Duodenal mucosa (tissue), 2 donors: ENCODE results near the gene ETV7.

ENCODE experiments used
- H3K27ac ChIP-seq: one replicate; pipeline ENCODE4 v1.7.0; 2013; ENCODE audit warnings: low read depth, low read length
- H3K27me3 ChIP-seq, 2 donors: one replicate each; pipeline ENCODE4 v1.7.0; 2013; ENCODE audit warnings: low read length in 2 of 2, control low read depth in 1 of 2; ENCODE audit not compliant: insufficient read depth in 2 of 2, control insufficient read depth in 1 of 2
- H3K36me3 ChIP-seq, 2 donors: one replicate each; pipeline ENCODE4 v1.7.0; 2013; ENCODE audit warnings: low read length in 2 of 2, control low read depth in 1 of 2; ENCODE audit not compliant: insufficient read depth in 2 of 2, control insufficient read depth in 1 of 2
- H3K4me1 ChIP-seq, 2 donors: one replicate each; pipeline ENCODE4 v1.7.0; 2013; ENCODE audit warnings: low read length in 2 of 2, control low read depth in 1 of 2; ENCODE audit not compliant: insufficient read depth in 2 of 2, control insufficient read depth in 1 of 2
- H3K4me3 ChIP-seq, 2 donors: one replicate each; pipeline ENCODE4 v1.7.0; 2013; ENCODE audit warnings: low read length in 2 of 2, low read depth in 1 of 2
- H3K9ac ChIP-seq, 2 donors: one replicate each; pipeline ENCODE4 v1.7.0; 2013; ENCODE audit warnings: low read length in 2 of 2, low read depth in 1 of 2
- H3K9me3 ChIP-seq, 2 donors: one replicate each; pipeline ENCODE4 v1.7.0; 2013; ENCODE audit warnings: low read length in 2 of 2, control low read depth in 1 of 2; ENCODE audit not compliant: control insufficient read depth in 1 of 2

The ETV7 gene

DNA sequence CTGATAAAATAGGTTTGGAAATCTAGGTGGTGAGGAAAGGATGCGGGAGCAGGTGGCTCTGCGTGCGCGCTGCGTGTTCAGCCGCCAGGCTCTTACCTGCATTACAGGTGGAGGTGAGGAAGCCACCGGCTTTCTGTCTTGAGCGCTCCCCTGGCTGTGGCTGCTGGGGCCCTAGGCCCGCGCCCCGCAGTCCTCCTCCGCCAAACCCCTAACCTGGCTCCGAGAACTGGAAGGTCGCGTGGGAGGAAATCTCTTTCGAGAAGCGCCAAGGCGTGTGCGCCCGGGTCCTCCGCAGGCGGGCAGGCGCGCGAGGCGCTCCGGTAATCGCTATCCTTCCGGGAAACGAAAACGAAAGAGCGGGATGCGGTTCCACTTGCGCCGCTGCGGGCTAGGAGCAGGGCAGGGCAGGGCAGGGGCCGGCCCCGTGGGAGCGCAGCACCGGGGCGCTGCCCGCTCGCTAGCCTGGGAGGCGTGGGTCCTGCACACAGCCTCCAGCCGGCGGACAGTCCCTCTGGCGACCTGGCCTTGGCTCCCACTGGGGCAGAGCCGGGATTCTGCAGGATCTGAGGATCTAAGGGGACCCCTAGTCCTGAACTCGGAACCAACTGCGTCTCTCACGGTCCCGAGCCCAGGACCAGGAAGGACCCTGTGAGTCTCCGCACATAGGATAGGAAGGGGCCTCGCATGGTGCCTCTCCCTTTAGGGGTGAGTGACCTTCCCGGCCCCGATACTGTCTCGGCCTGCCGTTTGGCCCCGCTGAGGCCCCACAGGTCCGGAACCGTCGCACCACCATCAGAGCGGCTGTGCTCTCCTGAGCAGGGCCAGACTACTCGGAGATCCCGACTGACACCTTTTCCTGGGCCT, at the start of gene ETV7:
Gene ETV7 (minus strand): TSS at position 230 of the 864 bp plus-strand sequence. CDS start 128 bp downstream, at position 102.
- Histone ChIP-seq H3K36me3 (peaks cover 0 to 4% of the 10 kb centered on the region in 2 donors), H3K9me3 (no peaks in the 10 kb centered on the region), H3K27ac (peak within 1 kb of the TSS; percentile 11), H3K27me3 (no peaks in the 10 kb centered on the region), H3K9ac (peak within 1 kb of the TSS; percentile 79 to 91), H3K4me3 (peak within 1 kb of the TSS; percentile 86 to 93), H3K4me1 (peaks cover 0 to 11% of the 10 kb centered on the region in 2 donors)

DNA sequence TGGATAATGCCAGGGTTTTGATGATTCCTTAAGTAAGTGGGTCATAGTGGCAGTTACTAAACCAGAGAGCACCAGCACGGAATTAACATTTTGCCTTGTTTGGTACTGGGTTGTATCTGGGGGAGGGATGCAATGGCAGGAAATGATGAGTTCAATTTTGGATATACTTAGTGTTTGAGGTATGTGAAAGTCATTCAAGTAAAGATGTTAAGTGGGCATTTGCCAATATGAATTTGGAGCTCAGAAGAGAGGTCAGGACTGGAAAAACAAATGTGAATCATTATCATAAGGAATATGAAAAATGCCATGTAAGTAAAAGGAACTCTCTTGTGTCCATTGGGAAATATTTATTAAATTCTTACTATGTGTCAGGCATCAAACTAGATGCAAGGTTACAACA, 49.0 kb upstream of the ETV7 start:
- Histone ChIP-seq H3K9ac (no peak overlapping the region), H3K4me3 (no peak overlapping the region), H3K4me1 (peaks cover 0 to 11% of the 10 kb centered on the region in 2 donors), H3K27ac (no peak overlapping the region), H3K36me3 (no peaks in the 10 kb centered on the region), H3K9me3 (no peaks in the 10 kb centered on the region), H3K27me3 (no peaks in the 10 kb centered on the region)

DNA sequence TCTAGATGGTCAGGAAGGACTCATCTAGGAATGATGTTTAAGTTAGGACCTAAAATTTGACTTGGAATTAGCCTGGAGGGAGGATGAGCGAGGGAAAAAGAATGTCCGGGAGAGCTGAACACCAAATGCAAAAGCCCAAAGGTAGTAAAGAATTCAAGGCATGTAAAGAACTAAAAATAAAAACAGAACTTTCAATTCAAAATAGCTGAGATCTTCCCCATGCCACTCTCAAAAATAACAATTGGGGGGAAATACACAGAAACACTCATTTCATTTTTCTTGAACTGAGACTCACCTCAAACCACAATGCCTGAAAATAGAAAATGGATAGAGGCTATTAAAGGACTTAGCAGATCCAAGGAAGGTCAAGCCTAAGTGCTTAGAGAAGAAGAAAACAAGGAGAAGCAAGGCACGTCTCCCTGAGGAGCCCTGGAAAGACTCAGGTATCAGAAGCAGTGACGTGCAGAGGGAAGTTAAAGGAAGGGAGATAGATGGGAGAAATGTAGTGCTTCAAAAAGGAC, 44.7 kb upstream of the ETV7 start:
- Histone ChIP-seq H3K36me3 (no peaks in the 10 kb centered on the region), H3K9me3 (no peaks in the 10 kb centered on the region), H3K4me3 (no peak overlapping the region), H3K27ac (no peak overlapping the region), H3K4me1 (no peaks in the 10 kb centered on the region), H3K9ac (no peak overlapping the region), H3K27me3 (no peaks in the 10 kb centered on the region)

DNA sequence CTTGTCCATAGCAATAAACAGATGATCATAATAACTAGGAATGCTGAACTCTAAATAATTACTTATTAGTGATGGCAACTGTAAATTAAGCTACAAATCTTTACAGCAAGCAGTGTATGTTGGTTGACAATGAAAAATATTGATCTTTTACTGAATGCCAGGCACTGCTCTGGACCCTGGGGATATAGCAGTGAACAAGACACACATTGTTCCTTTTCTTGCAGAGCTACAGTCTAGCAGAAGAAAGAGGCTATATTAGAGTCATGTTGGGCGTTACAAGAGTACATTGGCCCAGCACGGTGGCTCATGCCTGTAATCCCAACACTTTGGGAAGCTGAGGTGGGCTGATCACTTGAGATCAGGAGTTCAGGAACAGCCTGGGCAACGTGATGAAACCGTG, 43.7 kb upstream of the ETV7 start:
- Histone ChIP-seq H3K4me3 (no peak overlapping the region), H3K4me1 (no peaks in the 10 kb centered on the region), H3K27ac (no peak overlapping the region), H3K9ac (no peak overlapping the region), H3K9me3 (no peaks in the 10 kb centered on the region), H3K36me3 (no peaks in the 10 kb centered on the region), H3K27me3 (no peaks in the 10 kb centered on the region)

DNA sequence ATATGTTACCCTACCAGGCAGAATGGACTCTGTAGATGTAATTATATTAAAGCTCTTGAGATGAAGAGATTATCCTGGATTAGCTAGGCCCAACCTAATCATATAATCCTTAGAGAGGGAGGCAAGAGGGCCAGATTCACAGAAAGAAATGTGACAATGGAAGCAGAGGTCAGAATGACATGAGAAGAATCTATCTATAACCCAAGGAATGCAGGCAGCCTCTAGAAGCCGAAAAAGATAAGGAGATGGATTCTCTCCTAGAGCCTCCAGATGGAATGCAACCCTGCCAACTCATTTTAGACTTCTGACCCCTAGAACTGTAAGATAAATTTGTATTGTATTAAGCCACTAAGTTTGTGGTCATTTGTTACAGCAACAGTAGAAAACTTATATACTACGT, 42.9 kb upstream of the ETV7 start:
- H3K27ac ChIP-seq = no peak overlapping the region
- H3K4me3 ChIP-seq = no peak overlapping the region
- H3K9ac ChIP-seq = no peak overlapping the region
- H3K36me3 ChIP-seq = no peaks in the 10 kb centered on the region
- H3K27me3 ChIP-seq = no peaks in the 10 kb centered on the region
- no peaks in the 10 kb centered on the region for H3K9me3 ChIP-seq
- H3K4me1 ChIP-seq = no peaks in the 10 kb centered on the region

DNA sequence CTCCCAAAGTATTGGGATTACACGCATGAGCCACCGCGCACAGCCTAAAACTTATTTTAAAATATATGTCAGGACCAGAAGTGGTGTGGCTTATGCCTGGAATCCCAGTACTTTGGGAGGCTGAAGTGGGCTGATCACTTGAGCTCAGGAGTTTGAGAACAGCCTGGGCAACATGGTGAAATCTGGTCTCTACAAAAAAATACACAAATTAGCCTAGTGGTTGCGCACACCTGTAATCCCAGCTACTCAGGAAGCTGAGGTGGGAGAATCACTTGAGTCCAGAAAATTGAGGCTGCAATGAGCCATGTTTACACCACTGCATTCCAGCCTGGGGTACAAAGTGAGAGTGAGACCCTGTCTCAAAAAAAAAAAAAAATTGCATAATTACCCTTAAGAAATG, 41.4 kb upstream of the ETV7 start:
- Histone ChIP-seq H3K4me3 (no peak overlapping the region), H3K9ac (no peak overlapping the region), H3K36me3 (no peaks in the 10 kb centered on the region), H3K4me1 (no peaks in the 10 kb centered on the region), H3K27ac (no peak overlapping the region), H3K9me3 (no peaks in the 10 kb centered on the region), H3K27me3 (no peaks in the 10 kb centered on the region)

DNA sequence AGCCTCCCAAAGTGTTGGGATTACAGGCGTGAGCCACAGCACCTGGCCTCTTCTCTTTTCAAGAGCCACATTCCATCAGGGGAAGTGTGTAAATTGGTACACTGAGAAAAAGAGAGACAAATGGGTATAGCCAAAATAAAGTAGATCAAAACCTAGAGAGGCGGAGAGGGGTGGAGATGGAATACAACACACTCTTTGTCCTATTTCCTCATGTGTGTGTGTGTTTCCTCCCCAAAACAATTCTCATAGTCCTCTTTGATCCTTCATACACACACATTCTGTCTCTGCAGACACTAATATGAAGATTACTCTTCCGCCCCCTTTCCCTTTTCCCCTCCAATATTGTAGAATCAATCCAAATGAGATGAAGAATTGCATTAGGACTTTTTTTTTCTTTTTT, 39.2 kb upstream of the ETV7 start:
- no peak overlapping the region for H3K27ac ChIP-seq
- peaks cover 6% of the 10 kb centered on the region in 2 donors for H3K4me1 ChIP-seq
- no peaks in the 10 kb centered on the region for H3K27me3 ChIP-seq
- no peaks in the 10 kb centered on the region for H3K9me3 ChIP-seq
- H3K36me3 ChIP-seq = no peaks in the 10 kb centered on the region
- no peak overlapping the region for H3K4me3 ChIP-seq
- H3K9ac ChIP-seq = no peak overlapping the region

DNA sequence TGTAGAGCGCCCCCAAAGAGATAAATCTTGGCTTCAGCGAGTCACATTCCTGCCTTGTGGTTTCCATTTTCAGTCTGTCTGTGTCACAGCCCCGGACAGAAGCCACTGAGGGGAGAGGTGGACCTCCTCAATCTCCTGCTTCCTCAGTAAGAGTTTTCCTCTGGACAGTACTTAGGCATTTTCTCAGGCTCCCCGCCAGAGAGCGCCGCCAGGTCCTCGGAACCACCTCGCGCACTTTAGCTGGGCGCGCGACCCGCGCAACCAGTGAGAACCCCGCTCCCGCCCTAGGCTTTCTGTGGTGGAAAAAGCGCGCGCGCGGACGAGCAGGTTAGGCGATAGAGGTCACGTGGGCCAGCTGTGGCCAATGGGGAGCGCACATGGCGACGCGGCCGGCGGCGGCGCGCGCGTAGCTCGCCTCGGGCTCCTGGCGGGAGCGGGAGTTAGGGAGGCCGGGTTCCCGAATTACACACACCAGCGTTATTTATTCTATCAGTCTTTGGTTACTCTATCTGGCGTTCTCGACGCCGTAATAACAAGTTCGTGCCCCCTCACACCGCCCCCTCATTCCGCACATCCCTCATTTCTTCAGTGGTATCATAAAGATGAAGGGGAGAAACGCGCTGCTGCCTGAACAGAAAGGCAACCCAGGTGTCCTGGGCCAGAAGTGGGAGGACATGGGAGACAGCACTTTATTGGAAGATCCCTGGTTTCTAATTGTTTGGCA, 35.8 kb upstream of the ETV7 start:
- H3K27ac ChIP-seq = peak overlapping the region; percentile 60

DNA sequence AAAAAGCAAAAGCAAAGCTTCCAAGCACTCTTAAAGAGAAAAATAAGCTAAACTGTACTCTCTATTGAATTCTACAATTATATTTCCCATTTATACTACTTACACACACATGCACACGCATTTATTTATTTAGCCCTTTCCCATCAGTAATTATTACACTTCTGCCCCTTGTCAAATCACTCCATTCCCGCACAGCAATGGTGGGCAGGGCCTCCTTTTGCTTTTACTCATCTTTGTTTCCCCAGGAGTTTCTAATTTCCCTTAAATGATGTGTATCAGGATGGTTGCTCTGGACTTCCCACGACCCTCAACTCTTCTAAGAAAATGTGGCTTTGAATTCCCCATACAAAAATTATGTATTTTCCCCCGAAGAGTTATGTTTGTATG, 35.2 kb upstream of the ETV7 start:
- Histone ChIP-seq H3K9ac (peak overlapping the region; percentile 58 to 83), H3K4me1 (peaks cover 6% of the 10 kb centered on the region in 2 donors), H3K27ac (peak overlapping the region; percentile 60), H3K36me3 (no peaks in the 10 kb centered on the region), H3K9me3 (no peaks in the 10 kb centered on the region), H3K27me3 (no peaks in the 10 kb centered on the region), H3K4me3 (peak overlapping the region; percentile 60 to 82)

More for the DNA sequence above, 35.8 kb upstream of the ETV7 start:
- no peaks in the 10 kb centered on the region for H3K9me3 ChIP-seq
- no peaks in the 10 kb centered on the region for H3K36me3 ChIP-seq
- no peaks in the 10 kb centered on the region for H3K27me3 ChIP-seq
- H3K4me1 ChIP-seq = peaks cover 6% of the 10 kb centered on the region in 2 donors
- H3K9ac ChIP-seq = peak overlapping the region; percentile 58 to 83
- peak overlapping the region; percentile 82 to 83 for H3K4me3 ChIP-seq

DNA sequence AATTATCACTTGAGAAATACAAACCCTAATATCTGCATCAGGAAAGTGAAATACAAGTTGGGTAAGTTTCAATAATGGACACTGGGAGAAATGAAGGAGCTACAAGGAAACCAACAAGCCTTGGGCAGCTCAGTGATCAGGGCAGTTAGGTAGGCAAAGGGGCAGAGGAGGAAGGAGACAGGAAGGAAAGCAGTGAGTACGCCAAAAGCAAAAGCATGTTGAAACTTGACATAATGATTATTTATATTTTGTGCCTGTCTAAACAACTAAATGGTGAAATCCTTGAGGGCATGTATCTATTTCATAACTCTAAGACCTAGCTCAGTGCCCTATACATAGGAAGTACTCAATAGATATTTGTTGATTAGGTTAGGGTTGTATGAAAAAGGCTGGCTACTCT, 31.8 kb upstream of the ETV7 start:
- Histone ChIP-seq H3K36me3 (no peaks in the 10 kb centered on the region), H3K9me3 (no peaks in the 10 kb centered on the region), H3K4me3 (no peak overlapping the region), H3K27ac (no peak overlapping the region), H3K4me1 (peaks cover 6 to 7% of the 10 kb centered on the region in 2 donors), H3K27me3 (no peaks in the 10 kb centered on the region), H3K9ac (no peak overlapping the region)
